Subcutaneous adipose tissue (tissue), 4 donors: ENCODE data around the gene DLG2. TPM values are rescaled to one million over a fixed set of nuclear protein-coding genes. Genes with fewer than 3 reads are reported as not detected.

Experiments used
- CTCF ChIP-seq: fragments of 450-650 bp; IDR thresholded peaks from one replicate; pipeline ENCODE4 v1.5.1; 2016; ENCODE audit warnings: low read depth, mild to moderate bottlenecking, control low read depth, antibody characterized with exemption, moderate library complexity
- total RNA-seq, 4 donors: library from RNA; depleted of rRNA; stranded (reverse); fragments of >200 nt; gene quantifications; one replicate each; pipeline ENCODE4 v1.1.0, GENCODE V29; 2016

Gene DLG2
- total RNA-seq, 4 donors from 2014 or later = 3.6 to 7.0 (median 6.1) TPM

DNA sequence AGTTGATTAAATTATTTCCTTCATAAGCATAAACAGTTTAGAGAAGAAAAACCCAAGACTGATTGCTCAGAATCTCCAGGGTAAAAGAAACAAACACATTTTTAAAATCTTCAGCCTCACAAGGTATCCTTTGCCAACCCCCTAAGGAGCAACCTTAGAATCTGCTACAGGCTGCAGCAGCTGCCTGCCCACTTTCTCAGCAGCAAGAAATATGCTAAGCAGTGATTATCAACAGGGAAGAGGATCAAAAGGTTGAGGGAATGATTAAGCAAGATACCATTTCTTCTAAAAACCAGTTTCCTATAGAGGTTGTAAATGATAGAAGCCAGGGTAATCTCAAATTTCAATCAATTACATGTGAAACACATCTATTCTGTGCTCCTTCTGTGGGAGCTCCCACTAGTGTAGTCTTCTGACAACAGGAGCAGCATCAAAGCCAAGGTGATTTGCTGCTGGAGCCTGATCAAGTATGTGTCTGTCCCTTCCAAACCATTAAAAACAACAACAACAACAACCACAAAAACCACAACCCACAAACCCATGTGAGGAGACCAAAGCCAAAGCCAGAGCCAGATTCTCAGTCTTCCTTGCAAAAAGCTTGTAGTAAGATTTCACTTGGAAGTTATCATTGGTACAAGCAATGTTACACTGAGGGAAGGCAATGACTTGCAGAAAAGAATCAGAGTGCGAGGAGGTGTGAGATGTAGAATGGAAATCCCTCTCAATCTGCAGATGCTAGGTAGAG lies 761.2 kb downstream of the DLG2 start:
- TF ChIP-seq CTCF = no peak

- TF ChIP-seq CTCF = no peak
These were observed 761.9 kb downstream of the DLG2 start for GRCh38 chr11:84865257-84865656.

- no peak for TF ChIP-seq CTCF
These were observed 769.4 kb downstream of the DLG2 start for GRCh38 chr11:84857746-84858145.

- no peak for TF ChIP-seq CTCF
These were observed 771.5 kb downstream of the DLG2 start for GRCh38 chr11:84855508-84856245.

DNA sequence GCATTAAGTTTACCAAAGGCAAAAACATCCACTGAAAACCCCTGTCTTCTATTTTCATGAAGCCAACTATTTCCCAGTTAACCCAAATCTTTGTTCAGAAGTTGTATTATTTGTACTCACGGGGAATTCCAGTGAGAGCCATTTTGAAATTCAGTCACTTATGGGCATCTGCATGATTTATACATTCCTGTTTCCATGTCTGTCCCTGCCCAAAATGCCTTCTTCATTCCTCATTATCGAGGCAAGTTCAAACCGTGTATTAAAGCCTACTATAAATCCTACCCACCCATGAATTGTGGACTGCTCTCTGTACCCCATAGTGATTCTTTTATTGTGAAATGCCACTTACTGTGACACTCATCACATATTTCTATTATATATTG lies 772.7 kb downstream of the DLG2 start:
- TF ChIP-seq CTCF = no peak

- TF ChIP-seq CTCF = no peak
These were observed 773.2 kb downstream of the DLG2 start for GRCh38 chr11:84853841-84854497.

DNA sequence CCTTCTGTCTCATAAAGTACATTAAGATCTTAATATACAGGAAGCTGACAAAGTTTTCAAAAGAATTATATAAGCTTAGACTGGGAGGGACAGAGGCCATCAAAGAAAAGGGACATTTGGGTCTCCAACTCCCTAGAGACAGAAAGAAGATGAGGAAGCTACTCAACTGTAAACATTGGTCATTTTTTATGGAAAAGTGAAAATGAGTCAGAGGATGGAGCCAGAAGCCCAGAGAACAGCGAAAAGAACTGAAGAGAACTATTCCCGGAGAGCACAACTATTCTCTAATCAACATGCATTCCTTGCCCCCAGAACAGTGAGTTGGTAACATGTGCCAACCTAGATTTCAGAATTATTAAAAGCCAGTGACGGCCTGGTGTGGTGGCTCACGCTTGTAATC lies 779.3 kb downstream of the DLG2 start:
- no peak for TF ChIP-seq CTCF
